Naive B cell (primary cell): ENCODE results near the gene ARFGAP1. TPM values are rescaled to one million over a fixed set of nuclear protein-coding genes. Genes with fewer than 3 reads are reported as not detected.
A peak's percentile ranks its signal among the peaks of the same experiment; 100 is the strongest.

Source experiments
- ATAC-seq, 2 donors: fragments of 150-1000 bp; cut with Tn5 transposase; 2 replicates each; pipeline ENCODE4 v1.10.0; 2021; ENCODE audit warnings: low read depth in 2 of 2, mild to moderate bottlenecking in 2 of 2, moderate library complexity in 2 of 2
- DNase-seq: peaks from one replicate; pipeline ENCODE4 v3.0.0; 2022
- H3K27ac Mint-ChIP-seq, 6 donors: one replicate each; pipeline ENCODE4 v1.8.0; 2020 to 2022; ENCODE audit warnings: mild to moderate bottlenecking in 6 of 6, mixed read lengths in 6 of 6, moderate library complexity in 5 of 6, inconsistent platforms in 2 of 6
- H3K27me3 Mint-ChIP-seq, 3 donors: one replicate each; pipeline ENCODE4 v1.8.0; 2021 to 2022; ENCODE audit warnings: mixed read lengths in 3 of 3, mild to moderate bottlenecking in 1 of 3
- H3K36me3 Mint-ChIP-seq, 2 donors: one replicate each; pipeline ENCODE4 v1.8.0; 2020 to 2022; ENCODE audit warnings: mixed read lengths in 2 of 2, inconsistent platforms in 1 of 2, mild to moderate bottlenecking in 1 of 2
- H3K4me1 Mint-ChIP-seq, 3 donors: one replicate each; pipeline ENCODE4 v1.8.0; 2020 to 2022; ENCODE audit warnings: mixed read lengths in 3 of 3, inconsistent platforms in 1 of 3, mild to moderate bottlenecking in 1 of 3, moderate library complexity in 1 of 3
- H3K4me3 Mint-ChIP-seq, 8 donors: one replicate each; pipeline ENCODE4 v1.8.0; 2020 to 2022; ENCODE audit warnings: mild to moderate bottlenecking in 8 of 8, mixed read lengths in 8 of 8, moderate library complexity in 8 of 8, inconsistent platforms in 2 of 8
- H3K9me3 Mint-ChIP-seq, 7 donors: one replicate each; pipeline ENCODE4 v1.8.0; 2020 to 2022; ENCODE audit warnings: mixed read lengths in 7 of 7, mild to moderate bottlenecking in 5 of 7, inconsistent platforms in 2 of 7, moderate library complexity in 1 of 7
- polyA plus RNA-seq, 6 donors: library from polyadenylated mRNA; unstranded; fragments of 300-500 nt; fragmentation: Illumina TruSeq; gene quantifications; one replicate each; pipeline ENCODE4 v1.2.3, GENCODE V29; 2021; ENCODE audit warnings: low read depth in 6 of 6

ARFGAP1 gene
- polyA plus RNA-seq, 6 donors from 2014 or later, result 8.2 to 17.7 (median 11.7) TPM

DNA sequence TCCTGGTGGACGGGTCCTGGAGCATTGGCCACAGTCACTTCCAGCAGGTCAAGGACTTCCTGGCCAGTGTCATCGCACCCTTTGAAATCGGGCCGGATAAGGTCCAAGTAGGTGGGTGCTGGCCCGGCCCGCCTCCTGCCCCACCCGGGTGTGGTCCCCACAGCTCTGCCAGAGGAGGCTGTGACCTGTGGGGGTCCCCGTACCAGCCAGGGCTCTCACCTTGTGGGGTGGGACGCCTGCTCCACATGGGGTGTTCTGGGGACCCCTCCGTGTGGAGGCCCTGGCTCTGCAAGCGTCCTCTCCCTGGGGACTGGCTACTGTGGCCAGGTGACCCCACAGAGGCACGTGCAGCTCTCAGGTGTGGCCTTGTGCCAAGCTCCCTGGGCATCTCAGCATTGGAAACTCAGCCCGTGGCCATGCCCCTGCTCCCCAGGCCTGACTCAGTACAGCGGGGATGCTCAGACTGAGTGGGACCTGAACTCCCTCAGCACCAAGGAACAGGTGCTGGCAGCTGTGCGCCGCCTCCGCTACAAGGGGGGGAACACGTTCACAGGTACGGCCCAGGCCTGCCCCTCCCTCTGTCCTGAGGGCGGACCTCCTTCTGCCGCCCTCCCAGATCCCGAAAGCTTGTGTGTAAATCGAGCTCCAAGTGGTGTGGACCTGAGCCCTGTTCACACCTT is 35.1 kb downstream of the ARFGAP1 start:
- no peak for DNase-seq
- peaks cover 0 to 3% of the 10 kb centered on the region in 2 donors for H3K36me3 Mint-ChIP-seq

GRCh38 chr20:63308218-63308911 is 35.8 kb downstream of the ARFGAP1 start:
- no peak for DNase-seq

More for the DNA sequence above, 35.1 kb downstream of the ARFGAP1 start:
- H3K27ac Mint-ChIP-seq, result no peak overlapping the region
- no peak for ATAC-seq
- peaks cover 3 to 17% (median 8%) of the 10 kb centered on the region in 3 donors for H3K27me3 Mint-ChIP-seq
- peaks cover 0 to 5% (median 3%) of the 10 kb centered on the region in 7 donors for H3K9me3 Mint-ChIP-seq
- H3K4me3 Mint-ChIP-seq, result no peak overlapping the region
- peaks cover 0 to 3% (median 0%) of the 10 kb centered on the region in 3 donors for H3K4me1 Mint-ChIP-seq

DNA sequence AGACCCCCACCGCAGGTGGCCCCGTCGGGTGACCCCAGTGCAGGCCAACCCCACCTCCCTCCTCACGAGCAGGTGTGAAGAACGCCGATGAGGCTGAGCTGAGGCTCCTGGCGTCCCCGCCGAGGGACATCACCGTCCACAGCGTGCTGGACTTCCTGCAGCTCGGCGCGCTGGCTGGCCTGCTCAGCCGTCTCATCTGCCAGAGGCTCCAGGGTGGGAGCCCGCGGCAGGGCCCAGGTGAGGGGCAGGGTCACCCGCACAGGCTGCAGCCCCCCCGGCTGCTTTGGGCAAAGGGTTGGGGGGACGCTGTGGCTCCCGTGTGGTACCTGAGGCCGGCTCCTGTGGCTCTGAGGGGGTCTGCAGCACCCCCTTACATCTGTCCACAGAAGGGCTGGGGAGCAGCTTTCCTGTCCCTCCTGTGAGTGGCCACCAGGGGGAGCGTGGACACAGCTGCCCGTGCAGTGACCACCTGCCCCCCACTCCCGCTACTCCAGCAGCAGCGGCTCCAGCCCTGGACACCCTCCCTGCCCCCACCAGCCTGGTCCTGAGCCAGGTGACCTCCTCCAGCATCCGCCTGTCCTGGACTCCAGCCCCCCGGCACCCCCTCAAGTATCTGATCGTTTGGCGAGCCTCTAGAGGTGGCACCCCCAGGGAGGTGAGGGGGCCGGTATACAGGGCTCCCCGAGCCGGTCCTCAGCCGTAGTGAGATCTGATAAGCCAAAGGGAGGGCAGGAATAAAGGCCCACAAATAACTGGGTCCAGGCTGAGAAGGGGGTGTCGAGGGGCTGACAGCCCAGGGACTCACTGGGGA is 36.9 kb downstream of the ARFGAP1 start:
- Mint-ChIP-seq H3K36me3 (no peaks in the 10 kb centered on the region), H3K27ac (no peak overlapping the region), H3K27me3 (peaks cover 0 to 19% (median 15%) of the 10 kb centered on the region in 3 donors), H3K4me3 (no peak overlapping the region), H3K9me3 (peaks cover 0 to 3% (median 0%) of the 10 kb centered on the region in 7 donors), H3K4me1 (peaks cover 2 to 4% (median 3%) of the 10 kb centered on the region in 3 donors)
- no peak for ATAC-seq
- DNase-seq, result no peak

More at GRCh38 chr20:63308218-63308911, 35.8 kb downstream of the ARFGAP1 start:
- peaks cover 0 to 3% (median 0%) of the 10 kb centered on the region in 7 donors for H3K9me3 Mint-ChIP-seq
- no peak overlapping the region for H3K27ac Mint-ChIP-seq
- no peak for ATAC-seq
- H3K27me3 Mint-ChIP-seq, result peaks cover 0 to 19% (median 14%) of the 10 kb centered on the region in 3 donors
- H3K4me1 Mint-ChIP-seq, result peaks cover 2 to 4% (median 3%) of the 10 kb centered on the region in 3 donors
- no peak overlapping the region for H3K4me3 Mint-ChIP-seq
- no peaks in the 10 kb centered on the region for H3K36me3 Mint-ChIP-seq

- Mint-ChIP-seq H3K36me3 (no peaks in the 10 kb centered on the region), H3K27ac (peak overlapping the region in 1 of 6 donors; percentile 38), H3K9me3 (no peaks in the 10 kb centered on the region), H3K4me1 (peaks cover 0 to 4% (median 2%) of the 10 kb centered on the region in 3 donors), H3K4me3 (no peak overlapping the region), H3K27me3 (peaks cover 0 to 25% (median 15%) of the 10 kb centered on the region in 3 donors)
- ATAC-seq, result no peak
- no peak for DNase-seq
Observed at GRCh38 chr20:63310265-63310991, 37.8 kb downstream of the ARFGAP1 start.

GRCh38 chr20:63311186-63311832 is 38.7 kb downstream of the ARFGAP1 start:
- peak overlapping the region in 1 of 8 donors; percentile 29 for H3K4me3 Mint-ChIP-seq
- H3K27ac Mint-ChIP-seq, result no peak overlapping the region
- H3K36me3 Mint-ChIP-seq, result no peaks in the 10 kb centered on the region
- no peaks in the 10 kb centered on the region for H3K9me3 Mint-ChIP-seq
- peaks cover 0 to 4% (median 2%) of the 10 kb centered on the region in 3 donors for H3K4me1 Mint-ChIP-seq
- ATAC-seq (no peak), DNase-seq (no peak)
- peaks cover 0 to 30% (median 15%) of the 10 kb centered on the region in 3 donors for H3K27me3 Mint-ChIP-seq

GRCh38 chr20:63311833-63312243 is 39.2 kb downstream of the ARFGAP1 start:
- Mint-ChIP-seq H3K27ac (no peak overlapping the region), H3K9me3 (no peaks in the 10 kb centered on the region), H3K36me3 (no peaks in the 10 kb centered on the region), H3K27me3 (peaks cover 0 to 30% (median 15%) of the 10 kb centered on the region in 3 donors), H3K4me3 (no peak overlapping the region), H3K4me1 (peaks cover 0 to 4% (median 2%) of the 10 kb centered on the region in 3 donors)
- ATAC-seq (no peak), DNase-seq (no peak)

- ATAC-seq (no peak), DNase-seq (no peak)
- peaks cover 0 to 30% (median 15%) of the 10 kb centered on the region in 3 donors for H3K27me3 Mint-ChIP-seq
- no peaks in the 10 kb centered on the region for H3K36me3 Mint-ChIP-seq
- H3K27ac Mint-ChIP-seq, result no peak overlapping the region
- no peaks in the 10 kb centered on the region for H3K9me3 Mint-ChIP-seq
- peaks cover 0 to 4% (median 2%) of the 10 kb centered on the region in 3 donors for H3K4me1 Mint-ChIP-seq
- H3K4me3 Mint-ChIP-seq, result no peak overlapping the region
Observed at GRCh38 chr20:63312273-63312672, 39.7 kb downstream of the ARFGAP1 start.

DNA sequence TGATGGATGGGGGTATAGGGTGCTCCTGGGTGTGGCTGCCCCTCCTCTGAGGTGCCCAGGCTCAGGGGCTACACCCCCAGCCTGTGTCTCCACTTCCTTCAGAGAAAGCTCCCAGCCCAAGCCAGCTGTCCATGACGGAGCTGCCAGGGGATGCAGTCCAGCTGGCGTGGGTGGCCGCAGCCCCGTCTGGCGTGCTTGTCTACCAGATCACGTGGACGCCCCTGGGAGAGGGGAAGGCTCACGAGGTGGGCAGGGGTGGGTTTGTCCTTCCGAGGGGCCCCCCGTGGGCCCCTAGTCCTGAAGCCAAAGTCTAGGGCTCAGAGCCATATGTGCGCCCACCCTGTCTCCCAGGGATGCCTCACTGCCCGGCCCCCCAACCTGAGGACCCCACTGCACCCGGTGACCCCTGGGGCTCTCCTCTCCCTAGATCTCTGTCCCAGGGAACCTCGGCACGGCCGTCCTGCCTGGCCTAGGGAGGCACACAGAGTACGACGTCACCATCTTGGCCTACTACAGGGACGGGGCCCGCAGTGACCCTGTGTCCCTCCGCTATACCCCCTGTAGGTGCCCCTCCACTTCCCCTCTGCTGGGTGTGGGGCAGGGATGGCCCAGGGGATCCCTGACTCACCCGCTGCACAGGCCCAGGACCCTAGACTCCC is 40.2 kb downstream of the ARFGAP1 start:
- Mint-ChIP-seq H3K4me3 (no peak overlapping the region), H3K9me3 (no peaks in the 10 kb centered on the region), H3K27me3 (peaks cover 0 to 33% (median 15%) of the 10 kb centered on the region in 3 donors), H3K36me3 (no peaks in the 10 kb centered on the region), H3K4me1 (peaks cover 0 to 4% (median 2%) of the 10 kb centered on the region in 3 donors), H3K27ac (no peak overlapping the region)
- DNase-seq (no peak), ATAC-seq (no peak)

GRCh38 chr20:63313349-63314014 is 40.9 kb downstream of the ARFGAP1 start:
- H3K9me3 Mint-ChIP-seq, result no peaks in the 10 kb centered on the region
- H3K4me3 Mint-ChIP-seq, result no peak overlapping the region
- H3K27me3 Mint-ChIP-seq, result peaks cover 0 to 35% (median 15%) of the 10 kb centered on the region in 3 donors
- H3K4me1 Mint-ChIP-seq, result peaks cover 0 to 4% (median 2%) of the 10 kb centered on the region in 3 donors
- no peak for DNase-seq
- no peak for ATAC-seq
- no peaks in the 10 kb centered on the region for H3K36me3 Mint-ChIP-seq
- H3K27ac Mint-ChIP-seq, result no peak overlapping the region

DNA sequence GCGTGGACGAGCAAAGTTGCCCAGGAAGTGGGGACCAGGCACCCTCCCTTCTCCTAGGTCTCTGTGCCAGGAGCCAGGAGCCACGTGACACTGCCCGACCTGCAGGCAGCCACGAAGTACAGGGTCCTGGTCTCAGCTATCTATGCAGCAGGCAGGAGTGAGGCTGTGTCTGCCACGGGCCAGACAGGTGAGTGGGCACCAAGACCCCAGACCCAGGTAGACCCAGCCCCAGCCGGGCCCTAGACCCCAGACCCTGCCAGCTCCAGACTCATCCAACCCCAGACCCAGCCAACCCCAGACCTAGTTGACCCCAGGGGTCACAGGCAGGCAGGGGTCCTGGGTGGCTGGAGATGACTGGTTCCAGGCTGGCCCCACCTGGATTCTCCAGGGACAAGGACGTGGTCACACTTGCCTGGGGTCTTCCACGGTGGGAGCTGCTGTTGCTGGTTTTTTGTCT is 41.4 kb downstream of the ARFGAP1 start:
- Mint-ChIP-seq H3K4me1 (peaks cover 0 to 4% (median 2%) of the 10 kb centered on the region in 3 donors), H3K27me3 (peaks cover 0 to 35% (median 15%) of the 10 kb centered on the region in 3 donors), H3K9me3 (no peaks in the 10 kb centered on the region), H3K36me3 (no peaks in the 10 kb centered on the region), H3K27ac (no peak overlapping the region), H3K4me3 (no peak overlapping the region)
- ATAC-seq (no peak), DNase-seq (no peak)

GRCh38 chr20:63314566-63315239 is 42.1 kb downstream of the ARFGAP1 start:
- Mint-ChIP-seq H3K4me1 (peaks cover 0 to 4% (median 2%) of the 10 kb centered on the region in 3 donors), H3K27ac (no peak overlapping the region), H3K36me3 (no peaks in the 10 kb centered on the region), H3K4me3 (no peak overlapping the region), H3K9me3 (no peaks in the 10 kb centered on the region), H3K27me3 (peaks cover 0 to 36% (median 15%) of the 10 kb centered on the region in 3 donors)
- DNase-seq (no peak), ATAC-seq (no peak)
